GM18499 (cell line): ENCODE measurements around the gene CDH12.
"Not testable (repeated sequence)": the region's sequence is repeated elsewhere in the genome, so short reads cannot be mapped to it uniquely, and the experiment has no call there.

ENCODE experiments used
- ATAC-seq: cut with Tn5 transposase; IDR thresholded peaks from one replicate; pipeline ENCODE4 v1.9.1; 2021; ENCODE audit warnings: moderate number of reproducible peaks; ENCODE audit not compliant: insufficient read depth, unreplicated experiment

Gene CDH12

GRCh38 chr5:22852807-22853660, at the start of gene CDH12:
Gene CDH12, minus strand, starts transcription at chr5:22853344.
- no peak for ATAC-seq

GRCh38 chr5:22901885-22902284, 48.7 kb upstream of the CDH12 start:
- no peak for ATAC-seq

- no peak for ATAC-seq
Observed at GRCh38 chr5:22900801-22901310, 47.7 kb upstream of the CDH12 start.

GRCh38 chr5:22899341-22899740, 46.2 kb upstream of the CDH12 start:
- no peak for ATAC-seq

- ATAC-seq = no peak
Observed at GRCh38 chr5:22896152-22896551, 43.0 kb upstream of the CDH12 start.

- no peak for ATAC-seq
Observed at GRCh38 chr5:22892441-22892840, 39.3 kb upstream of the CDH12 start.

GRCh38 chr5:22889720-22890119, 36.6 kb upstream of the CDH12 start:
- ATAC-seq = no peak

GRCh38 chr5:22887566-22887965, 34.4 kb upstream of the CDH12 start:
- ATAC-seq = no peak

- not testable (repeated sequence) for ATAC-seq
Observed at GRCh38 chr5:22858911-22859310, 5.8 kb upstream of the CDH12 start.

- no peak for ATAC-seq
Observed at GRCh38 chr5:22855824-22856223, 2.7 kb upstream of the CDH12 start.

- ATAC-seq = no peak
Observed at GRCh38 chr5:22850981-22851380, 2.2 kb downstream of the CDH12 start.

- no peak for ATAC-seq
Observed at GRCh38 chr5:22846693-22847092, 6.5 kb downstream of the CDH12 start.

GRCh38 chr5:22844636-22845035, 8.5 kb downstream of the CDH12 start:
- no peak for ATAC-seq

GRCh38 chr5:22844155-22844554, 9.0 kb downstream of the CDH12 start:
- ATAC-seq = no peak

GRCh38 chr5:22842574-22842973, 10.6 kb downstream of the CDH12 start:
- ATAC-seq = no peak

- no peak for ATAC-seq
Observed at GRCh38 chr5:22837803-22838202, 15.3 kb downstream of the CDH12 start.

GRCh38 chr5:22835686-22836085, 17.5 kb downstream of the CDH12 start:
- ATAC-seq = no peak

GRCh38 chr5:22793463-22793862, 59.7 kb downstream of the CDH12 start:
- no peak for ATAC-seq

- ATAC-seq = no peak
Observed at GRCh38 chr5:22787807-22788206, 65.3 kb downstream of the CDH12 start.

- no peak for ATAC-seq
Observed at GRCh38 chr5:22787398-22787797, 65.7 kb downstream of the CDH12 start.

GRCh38 chr5:22780756-22781155, 72.4 kb downstream of the CDH12 start:
- ATAC-seq = no peak

GRCh38 chr5:22779499-22779898, 73.6 kb downstream of the CDH12 start:
- ATAC-seq = no peak
